Measurements from ENCODE around the gene FAAP100. TPM values are rescaled to one million over a fixed set of nuclear protein-coding genes. Genes with fewer than 3 reads are reported as not detected.
"Not testable (repeated sequence)": the region's sequence is repeated elsewhere in the genome, so short reads cannot be mapped to it uniquely, and the experiment has no call there.

FAAP100 gene
- total and polyA plus RNA-seq, 9 donors: 0.77 to 29.1 (median 25.0) TPM

DNA sequence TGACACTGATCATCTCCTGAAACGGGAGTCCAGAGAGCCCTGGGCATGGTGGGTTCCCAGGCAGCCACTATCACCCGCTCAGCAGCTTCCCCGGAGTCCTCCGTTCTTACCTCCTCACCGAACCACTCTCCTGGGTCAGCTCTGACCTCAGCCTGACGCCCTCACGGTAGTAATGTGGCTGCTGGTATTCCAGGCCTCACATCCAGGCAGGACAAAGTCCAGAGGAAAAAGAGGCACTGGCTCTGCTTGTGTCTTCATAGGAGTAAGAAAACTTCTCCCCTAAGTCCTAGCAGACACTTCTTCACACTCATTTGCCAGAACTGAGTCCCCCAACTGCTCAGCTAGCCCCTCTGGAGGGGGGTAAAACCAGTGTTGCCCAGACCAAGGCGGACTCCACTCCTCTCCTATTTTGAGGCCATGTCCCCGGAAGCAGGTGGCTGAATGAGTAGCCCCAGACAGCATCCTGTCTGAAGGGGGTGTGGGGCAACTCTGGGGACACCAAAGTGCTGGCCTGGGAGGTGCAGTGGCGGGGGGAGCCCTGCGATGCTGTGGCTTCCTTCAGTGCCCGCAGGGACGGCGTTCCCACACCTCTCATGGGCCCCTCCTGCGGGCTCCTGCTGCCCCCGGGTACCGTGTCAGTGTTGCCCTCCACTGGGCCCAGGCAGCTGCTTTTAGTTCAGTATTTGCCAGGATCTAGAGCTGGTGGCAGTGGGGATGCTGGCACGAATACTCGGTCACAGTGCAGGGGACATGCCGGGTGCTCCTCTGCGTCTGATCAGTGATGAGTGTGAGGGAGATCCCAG, 18.6 kb downstream of the FAAP100 start:
- TF ChIP-seq, protein P1, sequence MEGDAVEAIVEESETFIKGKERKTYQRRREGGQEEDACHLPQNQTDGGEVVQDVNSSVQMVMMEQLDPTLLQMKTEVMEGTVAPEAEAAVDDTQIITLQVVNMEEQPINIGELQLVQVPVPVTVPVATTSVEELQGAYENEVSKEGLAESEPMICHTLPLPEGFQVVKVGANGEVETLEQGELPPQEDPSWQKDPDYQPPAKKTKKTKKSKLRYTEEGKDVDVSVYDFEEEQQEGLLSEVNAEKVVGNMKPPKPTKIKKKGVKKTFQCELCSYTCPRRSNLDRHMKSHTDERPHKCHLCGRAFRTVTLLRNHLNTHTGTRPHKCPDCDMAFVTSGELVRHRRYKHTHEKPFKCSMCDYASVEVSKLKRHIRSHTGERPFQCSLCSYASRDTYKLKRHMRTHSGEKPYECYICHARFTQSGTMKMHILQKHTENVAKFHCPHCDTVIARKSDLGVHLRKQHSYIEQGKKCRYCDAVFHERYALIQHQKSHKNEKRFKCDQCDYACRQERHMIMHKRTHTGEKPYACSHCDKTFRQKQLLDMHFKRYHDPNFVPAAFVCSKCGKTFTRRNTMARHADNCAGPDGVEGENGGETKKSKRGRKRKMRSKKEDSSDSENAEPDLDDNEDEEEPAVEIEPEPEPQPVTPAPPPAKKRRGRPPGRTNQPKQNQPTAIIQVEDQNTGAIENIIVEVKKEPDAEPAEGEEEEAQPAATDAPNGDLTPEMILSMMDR (IDR thresholded peaks at IDR 0.05): no peak
- TF ChIP-seq POLR2A (IDR thresholded peaks at IDR 0.05): no peak
- no peak for TF ChIP-seq EP300 (IDR thresholded peaks at IDR 0.05)
- peaks cover 2% of the 10 kb centered on the region for H3K4me1 ChIP-seq (ENCODE audit: insufficient read depth)

DNA sequence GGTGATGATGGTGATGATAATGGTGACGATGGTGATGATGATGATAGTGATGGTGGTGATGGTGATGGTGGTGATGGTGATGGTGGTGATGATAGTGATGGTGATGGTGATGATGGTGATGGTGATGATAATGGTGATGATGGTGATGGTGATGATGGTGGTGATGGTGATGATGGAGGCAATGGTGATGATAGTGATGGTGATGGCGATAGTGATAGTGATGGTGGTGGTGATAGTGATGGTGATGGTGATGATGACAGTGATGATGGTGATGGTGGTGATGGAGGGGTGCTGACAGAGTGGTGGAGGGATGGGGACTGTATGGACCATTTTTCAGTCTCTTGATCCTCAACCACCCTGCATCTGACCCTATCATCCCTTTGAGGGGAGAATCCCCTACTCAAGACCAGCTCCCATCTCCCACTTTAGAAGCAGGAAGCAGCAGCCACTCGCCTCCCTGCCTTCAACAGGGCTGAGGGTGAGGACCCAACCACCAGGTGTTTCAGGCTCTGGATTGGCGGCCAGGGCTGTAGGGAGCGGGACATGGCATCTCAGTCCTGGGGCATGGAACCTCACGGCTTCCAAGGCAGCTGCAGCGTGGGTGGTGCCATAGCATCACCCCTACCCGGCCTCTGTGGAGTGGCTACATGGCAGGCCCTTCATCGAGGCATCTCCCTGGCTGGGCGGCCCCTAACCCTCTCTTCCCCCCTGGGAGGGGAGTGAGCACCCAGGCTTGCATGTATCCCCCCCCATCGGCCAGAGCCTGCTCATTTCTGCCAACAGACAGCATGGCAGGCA, 19.5 kb downstream of the FAAP100 start:
- 87 to 88% (median 88%) methylated on average over 11 of the region's 11 CpGs for WGBS, 3 donors
- DNase-seq: no peak
- Histone ChIP-seq H3K27me3 (peaks cover under 1% of the 10 kb centered on the region), H3K36me3 (no peaks in the 10 kb centered on the region), H3K4me1 (ENCODE audit: insufficient read depth) (peaks cover 2% of the 10 kb centered on the region), H3K9me3 (no peaks in the 10 kb centered on the region), H3K27ac (no peak overlapping the region), H3K4me3 (no peak overlapping the region)
- TF ChIP-seq POLR2A (IDR thresholded peaks at IDR 0.05): no peak
- TF ChIP-seq, protein P1 (IDR thresholded peaks at IDR 0.05): no peak
- TF ChIP-seq EP300 (IDR thresholded peaks at IDR 0.05): no peak
- intact Hi-C loops (cut with DNase I): no loop called here

More for the DNA sequence above, 18.6 kb downstream of the FAAP100 start:
- no peak for DNase-seq
- H3K4me3 ChIP-seq: no peak overlapping the region
- 63 to 72% (median 67%) methylated on average over 21 of the region's 21 CpGs for WGBS, 3 donors
- H3K9me3 ChIP-seq: no peaks in the 10 kb centered on the region
- intact Hi-C loops (cut with DNase I): no loop called here
- H3K27me3 ChIP-seq: no peaks in the 10 kb centered on the region
- H3K27ac ChIP-seq: no peak overlapping the region
- no peaks in the 10 kb centered on the region for H3K36me3 ChIP-seq

DNA sequence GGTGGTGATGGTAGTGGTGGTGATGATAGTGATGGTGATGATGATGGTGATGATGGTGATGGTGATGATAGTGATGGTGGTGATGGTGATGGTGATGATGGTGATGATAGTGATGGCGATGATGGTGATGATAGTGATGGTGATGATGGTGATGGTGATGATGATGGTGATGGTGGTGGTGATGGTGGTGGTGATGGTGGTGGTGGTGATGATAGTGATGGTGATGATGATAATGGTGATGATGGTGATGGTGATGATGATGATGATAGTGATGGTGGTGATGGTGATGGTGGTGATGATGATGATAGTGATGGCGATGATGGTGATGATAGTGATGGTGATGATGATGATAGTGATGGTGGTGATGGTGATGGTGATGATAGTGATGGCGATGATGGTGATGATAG, 20.2 kb downstream of the FAAP100 start:
- H3K27me3 ChIP-seq; H3K9me3 ChIP-seq; DNase-seq; H3K4me3 ChIP-seq; intact Hi-C loops (cut with DNase I); H3K4me1 ChIP-seq (ENCODE audit: insufficient read depth); H3K27ac ChIP-seq; H3K36me3 ChIP-seq: not testable (repeated sequence)
- 94 to 99% (median 95%) methylated on average over 3 of the region's 3 CpGs for WGBS, 3 donors

DNA sequence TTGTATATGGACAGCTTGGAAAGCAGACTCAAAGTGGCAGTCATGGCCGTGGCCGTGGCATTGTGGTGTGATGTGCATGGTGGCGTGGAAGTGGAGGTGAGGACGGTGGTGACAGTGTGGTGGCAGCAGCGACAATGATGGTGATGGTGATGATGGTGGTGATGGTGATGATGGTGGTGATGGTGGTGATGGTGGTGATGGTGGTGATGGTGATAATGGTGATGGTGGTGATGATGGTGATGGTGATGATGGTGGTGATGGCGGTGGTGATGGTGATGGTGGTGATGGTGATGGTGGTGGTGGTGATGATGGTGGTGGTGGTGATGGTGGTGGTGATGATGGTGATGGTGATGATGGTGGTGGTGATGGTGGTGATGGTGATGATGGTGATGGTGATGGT, 21.1 kb downstream of the FAAP100 start:
- H3K4me1 ChIP-seq (ENCODE audit: insufficient read depth); intact Hi-C loops (cut with DNase I); H3K4me3 ChIP-seq; H3K36me3 ChIP-seq; H3K27ac ChIP-seq; DNase-seq; H3K9me3 ChIP-seq; H3K27me3 ChIP-seq: not testable (repeated sequence)
- 79 to 80% (median 80%) methylated on average over 6 of the region's 6 CpGs for WGBS, 3 donors

DNA sequence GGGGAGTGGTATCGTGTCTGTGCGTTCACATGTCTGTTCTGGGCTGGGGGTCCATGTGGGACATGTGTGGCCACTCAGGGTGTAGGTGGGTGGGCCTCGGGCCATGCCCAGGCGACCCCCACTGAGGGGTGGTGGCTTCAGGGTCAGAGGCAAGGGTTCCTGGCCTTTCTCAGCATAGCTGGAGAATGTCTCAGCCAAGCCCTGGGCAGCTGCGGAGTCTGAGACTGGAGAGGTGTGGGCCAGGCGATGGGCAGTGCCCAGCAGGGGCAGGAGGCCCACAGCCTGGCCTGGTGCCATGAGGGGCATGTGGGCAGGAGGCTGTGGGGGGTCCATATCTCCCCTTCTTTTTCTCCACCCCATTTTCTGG, 22.7 kb downstream of the FAAP100 start:
- no peak for DNase-seq
- no peaks in the 10 kb centered on the region for H3K4me1 ChIP-seq (ENCODE audit: insufficient read depth)
- TF ChIP-seq EP300 (IDR thresholded peaks at IDR 0.05): no peak
- TF ChIP-seq, protein P1 (IDR thresholded peaks at IDR 0.05): no peak
- no peak for TF ChIP-seq POLR2A (IDR thresholded peaks at IDR 0.05)
- no peak overlapping the region for H3K4me3 ChIP-seq
- no peak overlapping the region for H3K27ac ChIP-seq
- no peaks in the 10 kb centered on the region for H3K9me3 ChIP-seq
- 76 to 91% (median 78%) methylated on average over 6 of the region's 6 CpGs for WGBS, 3 donors
- no peaks in the 10 kb centered on the region for H3K36me3 ChIP-seq
- H3K27me3 ChIP-seq: peaks cover 3% of the 10 kb centered on the region
- intact Hi-C loops (cut with DNase I): loop anchor here in 2 of 4 donors (10.0 kb wide), 1 partner anchor 65 kb away; no protein-coding TSS in a partner anchor

Data from ovary (tissue), 9 donors.